ENCODE results near the gene EXOC6. TPM values are rescaled to one million over a fixed set of nuclear protein-coding genes. Genes with fewer than 3 reads are reported as not detected.

The EXOC6 gene
- total and polyA plus RNA-seq, 2 of the 13 experiments (the other 11 are each of a cell fraction or from before 2014, with no cell fraction given), result 22.2 to 29.2 TPM

DNA sequence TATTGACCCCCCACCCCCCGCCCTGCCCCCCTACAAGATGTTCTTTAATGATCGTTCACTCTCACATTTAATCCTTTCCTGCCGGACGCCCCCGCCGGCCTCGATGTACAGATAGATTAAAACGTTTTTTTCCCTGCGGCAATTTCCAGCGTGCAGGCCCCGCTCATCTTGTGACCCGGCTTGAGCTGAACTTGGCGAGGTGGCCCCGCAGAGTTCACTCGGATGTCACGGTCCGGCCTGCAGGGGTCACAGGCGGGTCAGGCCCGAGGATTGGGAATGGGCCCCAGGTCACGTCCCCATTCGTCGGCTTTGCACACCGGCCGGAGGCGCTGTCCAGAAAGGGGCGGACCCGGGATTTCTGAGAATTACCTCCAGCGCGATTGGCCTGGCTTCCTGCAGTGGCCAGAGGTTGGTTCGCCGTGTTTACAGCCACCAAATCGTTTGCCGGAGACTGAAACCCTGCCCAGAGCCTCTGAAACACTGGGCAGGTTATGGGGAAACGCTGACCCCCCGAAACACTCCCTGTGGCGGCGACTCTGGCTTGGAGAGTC lies 223.4 kb downstream of the EXOC6 start (continued):
- TF ChIP-seq CENPX (CRISPR knock-in tag; IDR thresholded peaks at IDR 0.05), result no peak
- TF ChIP-seq NFIC (IDR thresholded peaks at IDR 0.05; ENCODE audit: low read length), result no peak
- peak; percentile 74 for TF ChIP-seq MEF2D (CRISPR knock-in tag; IDR thresholded peaks at IDR 0.05)
- no peak for TF ChIP-seq EZH2 (conservative IDR thresholded peaks at IDR 0.05; ENCODE audit: low read depth, low read length)
- TF ChIP-seq KMT2B (CRISPR knock-in tag; IDR thresholded peaks at IDR 0.05), result 0 out of 2 replicates have a peak, but pooled peaks have one; percentile 27
- no peak for TF ChIP-seq SNAI1 (CRISPR knock-in tag; IDR thresholded peaks at IDR 0.05; ENCODE audit: borderline replicate concordance)
- no peak for TF ChIP-seq TCF7 (IDR thresholded peaks at IDR 0.05; ENCODE audit: low read depth)
- no peak for TF ChIP-seq DPF2 (CRISPR knock-in tag; IDR thresholded peaks at IDR 0.05; ENCODE audit: borderline replicate concordance, low read depth)
- TF ChIP-seq RARA (CRISPR knock-in tag; IDR thresholded peaks at IDR 0.05), result peak; percentile 100
- peak; percentile 73; the same call in 1 of the 2 replicates for TF ChIP-seq ZNF816 (CRISPR knock-in tag; IDR thresholded peaks at IDR 0.05; ENCODE audit: borderline replicate concordance)
- TF ChIP-seq, protein P1, sequence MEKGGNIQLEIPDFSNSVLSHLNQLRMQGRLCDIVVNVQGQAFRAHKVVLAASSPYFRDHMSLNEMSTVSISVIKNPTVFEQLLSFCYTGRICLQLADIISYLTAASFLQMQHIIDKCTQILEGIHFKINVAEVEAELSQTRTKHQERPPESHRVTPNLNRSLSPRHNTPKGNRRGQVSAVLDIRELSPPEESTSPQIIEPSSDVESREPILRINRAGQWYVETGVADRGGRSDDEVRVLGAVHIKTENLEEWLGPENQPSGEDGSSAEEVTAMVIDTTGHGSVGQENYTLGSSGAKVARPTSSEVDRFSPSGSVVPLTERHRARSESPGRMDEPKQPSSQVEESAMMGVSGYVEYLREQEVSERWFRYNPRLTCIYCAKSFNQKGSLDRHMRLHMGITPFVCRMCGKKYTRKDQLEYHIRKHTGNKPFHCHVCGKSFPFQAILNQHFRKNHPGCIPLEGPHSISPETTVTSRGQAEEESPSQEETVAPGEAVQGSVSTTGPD (CRISPR knock-in tag; IDR thresholded peaks at IDR 0.05), result no peak
- no peak for TF ChIP-seq XBP1 (CRISPR knock-in tag; IDR thresholded peaks at IDR 0.05)
- peak; percentile 69; the same call in 1 of the 2 replicates for TF ChIP-seq ZMAT3 (CRISPR knock-in tag; conservative IDR thresholded peaks at IDR 0.05)
- no peak for TF ChIP-seq ZBTB21 (CRISPR knock-in tag; IDR thresholded peaks at IDR 0.05)
- no peak for TF ChIP-seq GPN1 (CRISPR knock-in tag; IDR thresholded peaks at IDR 0.05; ENCODE audit: borderline replicate concordance)
- TF ChIP-seq JARID2 (CRISPR knock-in tag; IDR thresholded peaks at IDR 0.05; ENCODE audit: insufficient replicate concordance), result no peak
- TF ChIP-seq USF2 (IDR thresholded peaks at IDR 0.05; ENCODE audit: low read depth, low read length), result no peak
- no peak for TF ChIP-seq USF2 (CRISPR knock-in tag; IDR thresholded peaks at IDR 0.05; ENCODE audit: borderline replicate concordance)
- TF ChIP-seq ZNF747 (CRISPR knock-in tag; IDR thresholded peaks at IDR 0.05; ENCODE audit: borderline replicate concordance), result no peak
- TF ChIP-seq IKZF1 (IDR thresholded peaks at IDR 0.05), result no peak
- TF ChIP-seq, protein P2, sequence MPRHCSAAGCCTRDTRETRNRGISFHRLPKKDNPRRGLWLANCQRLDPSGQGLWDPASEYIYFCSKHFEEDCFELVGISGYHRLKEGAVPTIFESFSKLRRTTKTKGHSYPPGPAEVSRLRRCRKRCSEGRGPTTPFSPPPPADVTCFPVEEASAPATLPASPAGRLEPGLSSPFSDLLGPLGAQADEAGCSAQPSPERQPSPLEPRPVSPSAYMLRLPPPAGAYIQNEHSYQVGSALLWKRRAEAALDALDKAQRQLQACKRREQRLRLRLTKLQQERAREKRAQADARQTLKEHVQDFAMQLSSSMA (CRISPR knock-in tag; IDR thresholded peaks at IDR 0.05), result no peak
- no peak for TF ChIP-seq GABPA (IDR thresholded peaks at IDR 0.05; ENCODE audit: low read depth, low read length)
- no peak for TF ChIP-seq GABPA (CRISPR knock-in tag; IDR thresholded peaks at IDR 0.05; ENCODE audit: low read depth)
